C4-2B (cell line): ENCODE results near the gene KLHL18.
"Not testable (repeated sequence)": the region's sequence is repeated elsewhere in the genome, so short reads cannot be mapped to it uniquely, and the experiment has no call there.

Experiments
- H3K27ac ChIP-seq: fragments of 450-650 bp; 2 replicates; pipeline ENCODE4 v1.5.1; 2017
- ZFX ChIP-seq: fragments of 450-650 bp; IDR thresholded peaks from 2 replicates; pipeline ENCODE4 v1.6.1; 2017
- TF ChIP-seq, protein P1 (sequence below): fragments of 450-650 bp; conservative IDR thresholded peaks from 2 replicates; pipeline ENCODE4 v1.5.1; 2017; ENCODE audit warnings: mild to moderate bottlenecking

Gene KLHL18

DNA sequence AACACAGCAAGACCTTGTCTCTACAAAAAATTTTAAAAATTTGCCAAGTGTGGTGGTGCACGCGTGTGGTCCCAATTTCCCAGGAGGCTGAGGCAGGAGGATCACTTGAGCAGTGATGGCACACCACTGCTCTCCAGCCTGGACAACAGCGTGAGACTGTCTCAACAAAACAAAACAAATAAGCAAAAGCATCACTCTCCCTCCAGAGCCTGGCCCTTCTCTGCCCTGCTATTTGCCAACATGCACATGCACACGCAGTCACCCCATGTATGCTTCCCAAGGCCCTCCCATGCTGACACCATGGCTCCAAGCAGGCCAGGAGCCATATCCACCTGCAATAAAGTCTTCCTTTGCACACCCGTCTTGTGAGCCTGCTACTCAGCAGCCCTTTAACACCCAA lies 2.2 kb upstream of the KLHL18 start:
- no peak overlapping the region for H3K27ac ChIP-seq
- TF ChIP-seq, protein P1, sequence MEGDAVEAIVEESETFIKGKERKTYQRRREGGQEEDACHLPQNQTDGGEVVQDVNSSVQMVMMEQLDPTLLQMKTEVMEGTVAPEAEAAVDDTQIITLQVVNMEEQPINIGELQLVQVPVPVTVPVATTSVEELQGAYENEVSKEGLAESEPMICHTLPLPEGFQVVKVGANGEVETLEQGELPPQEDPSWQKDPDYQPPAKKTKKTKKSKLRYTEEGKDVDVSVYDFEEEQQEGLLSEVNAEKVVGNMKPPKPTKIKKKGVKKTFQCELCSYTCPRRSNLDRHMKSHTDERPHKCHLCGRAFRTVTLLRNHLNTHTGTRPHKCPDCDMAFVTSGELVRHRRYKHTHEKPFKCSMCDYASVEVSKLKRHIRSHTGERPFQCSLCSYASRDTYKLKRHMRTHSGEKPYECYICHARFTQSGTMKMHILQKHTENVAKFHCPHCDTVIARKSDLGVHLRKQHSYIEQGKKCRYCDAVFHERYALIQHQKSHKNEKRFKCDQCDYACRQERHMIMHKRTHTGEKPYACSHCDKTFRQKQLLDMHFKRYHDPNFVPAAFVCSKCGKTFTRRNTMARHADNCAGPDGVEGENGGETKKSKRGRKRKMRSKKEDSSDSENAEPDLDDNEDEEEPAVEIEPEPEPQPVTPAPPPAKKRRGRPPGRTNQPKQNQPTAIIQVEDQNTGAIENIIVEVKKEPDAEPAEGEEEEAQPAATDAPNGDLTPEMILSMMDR, result no peak
- no peak for TF ChIP-seq ZFX

DNA sequence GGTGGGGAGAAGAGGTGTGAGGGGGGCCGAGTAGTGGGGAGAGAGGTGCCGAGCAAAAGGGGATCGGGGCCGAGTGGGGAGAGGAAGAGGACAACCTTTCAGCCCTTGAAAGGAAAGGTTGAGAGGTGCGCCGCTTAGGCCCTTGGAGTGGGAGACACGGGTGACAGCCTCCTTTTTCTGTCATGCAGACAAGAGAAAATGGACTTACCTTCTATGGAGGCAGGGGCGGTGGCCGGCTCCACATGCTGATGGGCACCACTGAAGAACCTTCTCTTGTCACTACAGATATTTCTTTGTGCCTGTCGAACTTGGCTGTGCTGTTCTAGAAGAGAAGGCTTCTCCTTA lies 421 bp downstream of the KLHL18 start:
- H3K27ac ChIP-seq, result peak overlapping the region; percentile 87
- no peak for TF ChIP-seq ZFX
- TF ChIP-seq, protein P1, result no peak

DNA sequence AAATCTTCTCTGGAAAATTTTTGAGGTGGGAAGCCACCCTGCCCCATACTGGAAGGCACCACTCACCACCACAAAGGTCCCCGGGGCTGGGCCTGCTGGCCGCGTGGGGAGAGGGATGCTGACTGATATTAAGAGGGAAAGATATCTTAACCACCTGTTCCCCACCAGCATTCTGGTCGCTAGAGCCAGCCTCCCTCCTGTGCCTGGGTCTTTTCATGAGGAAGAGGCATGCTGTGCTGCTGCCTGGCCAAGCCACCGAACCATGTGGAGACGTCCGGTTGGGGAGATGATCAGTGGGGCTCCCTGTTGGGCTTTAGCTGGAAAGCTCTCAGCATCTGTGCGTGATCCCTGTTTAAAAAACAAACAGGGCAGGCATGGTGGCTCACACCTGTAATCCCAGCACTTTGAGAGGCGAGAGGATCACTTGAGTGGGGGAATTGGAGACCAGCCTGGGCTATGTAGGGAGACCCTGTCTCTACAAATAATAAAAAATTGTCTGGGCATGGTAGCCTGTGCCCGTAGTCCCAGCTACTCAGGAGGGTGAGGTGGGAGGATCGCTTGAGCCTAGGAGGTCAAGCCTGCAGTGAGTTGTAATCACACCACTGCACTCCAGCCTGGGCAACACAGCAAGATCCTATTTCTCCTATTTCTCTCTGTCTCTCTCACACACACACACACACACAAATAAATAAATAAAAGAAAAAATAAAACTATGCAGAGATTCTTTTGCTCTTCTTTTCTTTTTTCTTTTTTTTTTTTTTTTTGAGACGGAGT lies 1.0 kb downstream of the KLHL18 start:
- TF ChIP-seq ZFX, result no peak
- TF ChIP-seq, protein P1, result no peak
- peak overlapping the region; percentile 87 for H3K27ac ChIP-seq

DNA sequence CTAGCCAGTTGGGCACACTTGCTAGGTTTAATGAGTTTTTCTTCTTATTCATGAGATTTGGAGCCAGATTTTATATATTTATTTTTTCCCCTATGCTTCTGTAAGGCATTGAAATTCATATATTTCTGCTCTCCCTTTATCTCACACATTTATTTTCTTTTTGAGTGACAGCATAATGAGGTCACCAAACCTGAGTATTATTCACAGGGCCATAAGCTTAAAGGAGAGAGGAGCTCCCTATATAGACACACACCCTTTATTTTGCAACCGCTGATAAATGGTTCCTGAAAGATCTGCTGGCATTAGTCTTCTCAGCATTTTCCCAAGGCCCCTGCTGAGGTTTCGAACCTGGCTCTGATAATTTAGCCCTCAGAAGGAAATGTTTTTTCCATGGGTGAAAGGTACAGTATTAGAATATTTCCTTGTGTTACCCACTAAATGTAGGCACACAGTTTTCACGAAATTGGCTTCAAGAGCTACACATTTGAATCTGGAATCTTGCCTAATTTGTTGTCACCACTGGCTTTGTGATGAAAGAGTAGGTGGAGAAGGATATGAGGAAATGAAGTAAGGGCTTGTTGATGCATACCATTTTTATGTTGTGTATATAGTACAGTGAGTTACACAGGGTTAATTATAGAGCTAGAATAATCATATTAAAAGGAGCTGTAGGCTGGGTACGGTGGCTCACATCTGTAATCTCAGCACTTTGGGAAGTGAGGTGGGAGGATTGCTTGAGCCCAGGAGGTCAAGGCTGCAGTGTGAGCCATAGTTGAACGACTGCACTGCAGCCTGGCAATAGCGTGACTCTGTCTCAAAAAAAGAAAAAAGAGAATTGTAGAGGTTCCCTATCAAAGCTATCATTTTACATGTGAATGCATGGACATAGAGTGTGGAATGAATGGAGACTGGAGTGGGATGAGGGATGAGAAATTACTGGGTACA lies 6.5 kb downstream of the KLHL18 start:
- TF ChIP-seq, protein P1, result no peak
- TF ChIP-seq ZFX, result no peak
- no peak overlapping the region for H3K27ac ChIP-seq

DNA sequence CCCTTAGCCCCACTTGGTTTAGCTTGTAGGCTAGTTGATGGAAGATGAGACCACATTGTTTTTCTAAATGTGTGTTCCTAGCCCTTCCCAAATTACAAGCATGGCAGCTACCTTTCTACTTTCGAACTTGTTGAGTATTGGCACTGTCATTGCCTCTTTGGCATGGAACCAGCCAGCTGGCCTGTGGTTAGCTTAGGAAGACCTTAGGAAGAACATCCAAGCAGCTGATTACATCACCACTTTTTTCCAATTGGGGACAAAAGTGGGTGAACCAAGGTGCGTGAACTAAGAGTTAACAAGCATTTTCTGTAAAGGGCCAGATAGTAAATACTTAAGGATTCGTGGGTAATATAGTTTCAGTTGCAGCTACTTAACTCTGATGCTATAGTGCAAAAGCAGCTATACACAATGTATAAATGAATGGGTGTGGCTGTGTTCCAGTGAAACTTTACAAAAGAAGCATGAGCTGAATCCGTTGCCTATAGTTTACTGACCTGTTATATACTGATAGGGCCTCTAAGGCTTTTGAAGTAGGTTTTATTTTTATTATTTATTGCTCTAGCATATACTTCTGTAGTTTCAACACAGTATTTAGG lies 8.5 kb downstream of the KLHL18 start:
- no peak for TF ChIP-seq ZFX
- TF ChIP-seq, protein P1, result no peak
- H3K27ac ChIP-seq, result no peak overlapping the region

DNA sequence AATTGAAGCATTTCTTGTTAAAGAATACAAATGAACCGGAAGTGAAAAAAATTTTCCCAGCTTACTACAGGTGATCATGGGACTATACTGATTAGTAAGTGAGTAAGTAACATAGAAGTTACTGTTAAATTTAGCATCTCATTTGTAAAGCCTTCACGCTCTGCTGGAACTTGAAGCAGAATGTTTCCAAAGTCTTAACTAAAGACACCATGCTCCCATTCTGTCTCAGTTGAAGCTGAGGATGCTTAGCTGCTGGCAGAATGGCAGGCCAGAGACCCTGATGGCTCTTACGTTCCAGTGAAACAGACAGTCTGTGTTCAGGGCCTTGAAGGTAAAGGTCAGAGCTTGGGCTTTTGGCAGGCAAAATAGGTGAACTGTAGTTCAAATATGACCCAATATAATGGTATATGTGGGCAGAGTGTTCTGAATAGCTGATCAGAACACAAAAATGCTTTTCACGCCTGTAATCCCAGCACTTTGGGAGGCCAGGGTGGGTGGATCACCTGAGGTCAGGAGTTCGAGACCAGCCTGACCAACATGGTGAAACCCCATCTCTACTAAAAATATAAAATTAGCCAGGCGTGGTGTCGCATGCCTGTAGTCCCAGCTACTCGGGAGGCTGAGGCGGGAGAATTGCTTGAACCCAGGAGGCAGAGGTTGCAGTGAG lies 9.1 kb downstream of the KLHL18 start:
- H3K27ac ChIP-seq, result not testable (repeated sequence)

DNA sequence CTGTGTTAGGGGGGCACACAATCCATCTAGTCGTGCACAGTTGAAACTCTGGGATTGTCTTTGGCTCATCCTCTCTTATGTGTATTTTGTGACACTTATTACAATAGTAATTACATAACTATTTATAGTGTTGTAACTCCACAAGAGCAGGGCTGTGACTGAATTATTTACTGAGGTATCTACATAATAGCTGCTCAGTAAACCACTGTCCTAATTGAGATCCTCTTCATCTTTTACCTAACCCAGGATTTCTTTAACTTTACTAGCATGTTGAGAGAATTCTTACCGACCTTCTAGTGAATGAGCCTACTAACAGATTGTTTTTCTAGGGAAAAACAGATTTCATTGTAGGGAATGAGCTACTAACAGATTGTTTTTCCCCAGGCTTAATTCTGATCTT lies 11.1 kb downstream of the KLHL18 start:
- TF ChIP-seq, protein P1, result no peak
- H3K27ac ChIP-seq, result no peak overlapping the region
